ES-I3 (cell line): Measurements from ENCODE around the gene TMEM45A.
"Not testable (repeated sequence)": the region's sequence is repeated elsewhere in the genome, so short reads cannot be mapped to it uniquely, and the experiment has no call there.

ENCODE experiments used
- H3K36me3 ChIP-seq: 2 replicates; pipeline ENCODE4 v1.6.1; 2013; ENCODE audit warnings: mild to moderate bottlenecking, low read length, control low read depth, moderate library complexity; ENCODE audit not compliant: insufficient read depth
- H3K4me1 ChIP-seq: 2 replicates; pipeline ENCODE4 v1.6.1; 2013; ENCODE audit warnings: mild to moderate bottlenecking, control low read depth, low read length; ENCODE audit not compliant: insufficient read depth
- H3K9ac ChIP-seq: 2 replicates; pipeline ENCODE4 v1.6.1; 2013; ENCODE audit warnings: low read depth, mild to moderate bottlenecking, low read length, moderate library complexity
- H3K9me3 ChIP-seq: 2 replicates; pipeline ENCODE4 v1.6.1; 2013; ENCODE audit warnings: mild to moderate bottlenecking, low read length, moderate library complexity; ENCODE audit not compliant: control insufficient read depth, insufficient read depth

TMEM45A gene

GRCh38 chr3:100558233-100558632, 65.8 kb downstream of the TMEM45A start:
- Histone ChIP-seq H3K4me1 (peaks cover 20% of the 10 kb centered on the region), H3K9ac (no peak overlapping the region), H3K36me3 (no peaks in the 10 kb centered on the region), H3K9me3 (no peaks in the 10 kb centered on the region)

GRCh38 chr3:100560426-100560825, 68.0 kb downstream of the TMEM45A start:
- H3K4me1 ChIP-seq: peaks cover 20% of the 10 kb centered on the region
- no peaks in the 10 kb centered on the region for H3K9me3 ChIP-seq
- no peaks in the 10 kb centered on the region for H3K36me3 ChIP-seq
- no peak overlapping the region for H3K9ac ChIP-seq

GRCh38 chr3:100561459-100562158, 69.2 kb downstream of the TMEM45A start:
- Histone ChIP-seq H3K36me3 (no peaks in the 10 kb centered on the region), H3K9me3 (no peaks in the 10 kb centered on the region), H3K9ac (no peak overlapping the region)

GRCh38 chr3:100562224-100562857, 69.9 kb downstream of the TMEM45A start:
- H3K9ac ChIP-seq: no peak overlapping the region
- H3K36me3 ChIP-seq: no peaks in the 10 kb centered on the region
- H3K9me3 ChIP-seq: no peaks in the 10 kb centered on the region

More at GRCh38 chr3:100561459-100562158, 69.2 kb downstream of the TMEM45A start:
- peaks cover 20% of the 10 kb centered on the region for H3K4me1 ChIP-seq

GRCh38 chr3:100563228-100563627, 70.8 kb downstream of the TMEM45A start:
- no peaks in the 10 kb centered on the region for H3K36me3 ChIP-seq
- no peak overlapping the region for H3K9ac ChIP-seq
- H3K4me1 ChIP-seq: peaks cover 20% of the 10 kb centered on the region
- no peaks in the 10 kb centered on the region for H3K9me3 ChIP-seq

More at GRCh38 chr3:100562224-100562857, 69.9 kb downstream of the TMEM45A start:
- peaks cover 20% of the 10 kb centered on the region for H3K4me1 ChIP-seq

- Histone ChIP-seq H3K36me3 (no peaks in the 10 kb centered on the region), H3K9ac (no peak overlapping the region), H3K4me1 (peaks cover 20% of the 10 kb centered on the region), H3K9me3 (no peaks in the 10 kb centered on the region)
Observed at GRCh38 chr3:100563652-100564211, 71.3 kb downstream of the TMEM45A start.

GRCh38 chr3:100570811-100571210, 78.4 kb downstream of the TMEM45A start:
- no peaks in the 10 kb centered on the region for H3K4me1 ChIP-seq
- no peak overlapping the region for H3K9ac ChIP-seq
- no peaks in the 10 kb centered on the region for H3K9me3 ChIP-seq
- no peaks in the 10 kb centered on the region for H3K36me3 ChIP-seq

GRCh38 chr3:100574536-100574935, 82.1 kb downstream of the TMEM45A start:
- no peak overlapping the region for H3K9ac ChIP-seq

GRCh38 chr3:100575704-100576103, 83.3 kb downstream of the TMEM45A start:
- no peaks in the 10 kb centered on the region for H3K9me3 ChIP-seq
- H3K4me1 ChIP-seq: no peaks in the 10 kb centered on the region; the same call in 1 of the 2 replicates
- no peaks in the 10 kb centered on the region for H3K36me3 ChIP-seq

More at GRCh38 chr3:100574536-100574935, 82.1 kb downstream of the TMEM45A start:
- no peaks in the 10 kb centered on the region for H3K9me3 ChIP-seq
- no peaks in the 10 kb centered on the region; the same call in 1 of the 2 replicates for H3K4me1 ChIP-seq
- H3K36me3 ChIP-seq: no peaks in the 10 kb centered on the region

GRCh38 chr3:100577382-100578008, 85.1 kb downstream of the TMEM45A start:
- no peaks in the 10 kb centered on the region; the same call in 1 of the 2 replicates for H3K4me1 ChIP-seq
- H3K36me3 ChIP-seq: no peaks in the 10 kb centered on the region
- H3K9me3 ChIP-seq: no peaks in the 10 kb centered on the region
- no peak overlapping the region for H3K9ac ChIP-seq

More at GRCh38 chr3:100575704-100576103, 83.3 kb downstream of the TMEM45A start:
- no peak overlapping the region for H3K9ac ChIP-seq

GRCh38 chr3:100578646-100579045, 86.2 kb downstream of the TMEM45A start:
- no peaks in the 10 kb centered on the region for H3K36me3 ChIP-seq
- H3K9me3 ChIP-seq: 0 out of 2 replicates have a peak, but pooled peaks cover 4% of the 10 kb centered on the region
- no peak overlapping the region for H3K9ac ChIP-seq
- no peaks in the 10 kb centered on the region; the same call in 1 of the 2 replicates for H3K4me1 ChIP-seq

- Histone ChIP-seq H3K4me1 (no peaks in the 10 kb centered on the region; the same call in 1 of the 2 replicates), H3K9me3 (peaks cover 9% of the 10 kb centered on the region; the same call in 1 of the 2 replicates), H3K9ac (no peak overlapping the region), H3K36me3 (no peaks in the 10 kb centered on the region)
Observed at GRCh38 chr3:100580147-100580546, 87.7 kb downstream of the TMEM45A start.

- no peaks in the 10 kb centered on the region; the same call in 1 of the 2 replicates for H3K4me1 ChIP-seq
- H3K9ac ChIP-seq: no peak overlapping the region
- H3K9me3 ChIP-seq: peaks cover 16% of the 10 kb centered on the region; the same call in 1 of the 2 replicates
- H3K36me3 ChIP-seq: no peaks in the 10 kb centered on the region
Observed at GRCh38 chr3:100581650-100582049, 89.2 kb downstream of the TMEM45A start.

- H3K9me3 ChIP-seq: peaks cover 16% of the 10 kb centered on the region; the same call in 1 of the 2 replicates
- not testable (repeated sequence) for H3K4me1 ChIP-seq, H3K9ac ChIP-seq, H3K36me3 ChIP-seq
Observed at GRCh38 chr3:100582157-100582556, 89.7 kb downstream of the TMEM45A start.
